ENCODE measurements around the gene CLDN20. TPM values are rescaled to one million over a fixed set of nuclear protein-coding genes. Genes with fewer than 3 reads are reported as not detected.

The CLDN20 gene
- total and polyA plus RNA-seq, 2 donors (not counting 1 experiment from before 2014, with no cell fraction given): not detected

DNA sequence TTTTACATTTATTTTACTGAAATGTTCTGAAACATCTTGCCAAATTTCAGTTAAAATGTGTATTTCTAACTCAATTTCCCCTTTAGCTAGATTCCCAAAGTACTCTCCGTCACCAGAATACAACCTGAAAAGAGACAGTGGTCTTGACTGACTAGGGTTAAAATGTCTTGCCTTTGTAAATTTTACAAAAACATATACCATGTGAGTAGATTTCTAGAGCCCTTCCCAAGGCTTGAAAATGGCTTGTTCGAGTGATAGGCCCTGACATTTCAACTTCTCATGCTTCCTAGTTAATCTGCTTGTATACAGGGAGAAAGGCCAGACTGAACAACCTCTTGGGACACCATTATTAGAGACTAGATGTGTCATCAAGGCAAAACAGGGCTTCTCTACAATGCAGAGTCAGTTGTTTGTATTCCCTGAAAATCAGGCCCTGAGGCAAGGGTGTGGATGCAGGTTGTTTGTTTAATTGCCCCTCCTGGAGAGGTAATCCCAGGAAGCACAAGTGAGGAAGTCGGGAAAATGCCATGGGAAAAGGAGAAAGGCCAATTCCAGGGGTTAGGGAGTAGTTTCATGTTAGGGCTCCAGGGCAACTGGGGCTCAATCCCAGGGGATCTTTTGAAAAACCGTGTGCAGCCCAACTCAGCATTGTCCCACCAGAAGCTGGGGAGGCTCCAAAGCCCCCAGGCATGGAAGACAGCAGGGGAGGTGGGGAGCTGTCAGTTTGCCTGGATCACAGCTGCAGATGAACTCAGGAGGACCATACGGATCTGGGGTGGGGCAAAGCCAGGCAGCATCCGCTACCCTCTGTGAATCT lies 62.1 kb downstream of the CLDN20 start:
- no peaks in the 10 kb centered on the region for H3K9me3 ChIP-seq (ENCODE audit: control insufficient read depth, insufficient read depth, low read depth, low read length)
- H3K4me3 ChIP-seq (replicated peaks in 1 of 4; ENCODE audit: control extremely low read depth in 1 of 4, insufficient read depth in 1 of 4, low read depth in 3 of 4, low read length in 4 of 4): no peak overlapping the region
- no peak for TF ChIP-seq EZH2 (IDR thresholded peaks at IDR 0.05; ENCODE audit: low read length, missing control alignments)
- TF ChIP-seq, protein P1, sequence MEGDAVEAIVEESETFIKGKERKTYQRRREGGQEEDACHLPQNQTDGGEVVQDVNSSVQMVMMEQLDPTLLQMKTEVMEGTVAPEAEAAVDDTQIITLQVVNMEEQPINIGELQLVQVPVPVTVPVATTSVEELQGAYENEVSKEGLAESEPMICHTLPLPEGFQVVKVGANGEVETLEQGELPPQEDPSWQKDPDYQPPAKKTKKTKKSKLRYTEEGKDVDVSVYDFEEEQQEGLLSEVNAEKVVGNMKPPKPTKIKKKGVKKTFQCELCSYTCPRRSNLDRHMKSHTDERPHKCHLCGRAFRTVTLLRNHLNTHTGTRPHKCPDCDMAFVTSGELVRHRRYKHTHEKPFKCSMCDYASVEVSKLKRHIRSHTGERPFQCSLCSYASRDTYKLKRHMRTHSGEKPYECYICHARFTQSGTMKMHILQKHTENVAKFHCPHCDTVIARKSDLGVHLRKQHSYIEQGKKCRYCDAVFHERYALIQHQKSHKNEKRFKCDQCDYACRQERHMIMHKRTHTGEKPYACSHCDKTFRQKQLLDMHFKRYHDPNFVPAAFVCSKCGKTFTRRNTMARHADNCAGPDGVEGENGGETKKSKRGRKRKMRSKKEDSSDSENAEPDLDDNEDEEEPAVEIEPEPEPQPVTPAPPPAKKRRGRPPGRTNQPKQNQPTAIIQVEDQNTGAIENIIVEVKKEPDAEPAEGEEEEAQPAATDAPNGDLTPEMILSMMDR (conservative IDR thresholded peaks at IDR 0.05 in 1 of 2, IDR thresholded peaks at IDR 0.05 in 1 of 2; ENCODE audit: low read depth in 1 of 2, low read length in 2 of 2): no peak
- H3K4me2 ChIP-seq (ENCODE audit: extremely low read depth, insufficient read depth, low read length): no peak overlapping the region
- H4K20me1 ChIP-seq (ENCODE audit: control insufficient read depth, extremely low read depth, insufficient read depth, low read length): no peaks in the 10 kb centered on the region
- no peak overlapping the region for H3K27ac ChIP-seq (ENCODE audit: insufficient read depth, low read length)
- H3K9ac ChIP-seq (ENCODE audit: insufficient read depth, low read length): no peak overlapping the region
- H3K27me3 ChIP-seq (ENCODE audit: control insufficient read depth, insufficient read depth, low read length): no peaks in the 10 kb centered on the region
- H3K79me2 ChIP-seq (ENCODE audit: control insufficient read depth, insufficient read depth, low read length): no peaks in the 10 kb centered on the region
- no peak overlapping the region for H2AFZ ChIP-seq (ENCODE audit: low read length)
- DNase-seq (ENCODE audit: low read depth in 2 of 2): no peak
- H3K4me1 ChIP-seq (ENCODE audit: control insufficient read depth, extremely low read depth, insufficient read depth, low read length): peaks cover 2% of the 10 kb centered on the region
- no peaks in the 10 kb centered on the region for H3K36me3 ChIP-seq (ENCODE audit: control insufficient read depth, insufficient read depth, low read length)

Other genes with a start within 250 kb of the CLDN20 start
- gene TFB1M, start 50.5 kb downstream of the CLDN20 start, total RNA-seq: 16.4 and 28.9 TPM in 2 replicates
- 16.3 and 18.0 TPM in 2 replicates for gene TFB1M, start 50.5 kb downstream of the CLDN20 start, polyA plus RNA-seq
- not detected in 2 replicates for gene NOX3, start 191.8 kb downstream of the CLDN20 start, total RNA-seq
- gene NOX3, start 191.8 kb downstream of the CLDN20 start, polyA plus RNA-seq: not detected in 2 replicates

All from fibroblast of lung (primary cell).